DOHH2 (cell line): ENCODE measurements around the gene CTSF.

Source experiments
- H3F3A ChIP-seq: fragments of 200-600 bp; sonication (generic), shearing (Covaris generic); 2 replicates; pipeline ENCODE4 v1.6.0; 2016; ENCODE audit warnings: antibody characterized with exemption, mild to moderate bottlenecking; ENCODE audit not compliant: control insufficient read depth, insufficient read depth
- H3K27ac ChIP-seq: fragments of 200-600 bp; sonication (generic); 2 replicates; pipeline ENCODE4 v1.5.1; 2014; ENCODE audit warnings: low read depth, mild to moderate bottlenecking, low read length, moderate library complexity
- H3K27me3 ChIP-seq: fragments of 200-600 bp; sonication (generic); 2 replicates; pipeline ENCODE4 v1.6.1; 2014; ENCODE audit warnings: mild to moderate bottlenecking, low read length, mixed read lengths; ENCODE audit not compliant: control insufficient read depth
- H3K36me3 ChIP-seq: fragments of 200-600 bp; sonication (generic); 2 replicates; pipeline ENCODE4 v1.6.1; 2014; ENCODE audit warnings: mild to moderate bottlenecking, low read length, moderate library complexity, mixed read lengths; ENCODE audit not compliant: control insufficient read depth
- H3K4me1 ChIP-seq: fragments of 200-600 bp; sonication (generic); 2 replicates; pipeline ENCODE4 v1.6.1; 2014; ENCODE audit warnings: mild to moderate bottlenecking, low read length, mixed read lengths; ENCODE audit not compliant: control insufficient read depth
- H3K4me2 ChIP-seq: fragments of 200-600 bp; sonication (generic); 2 replicates; pipeline ENCODE4 v1.6.0; 2014; ENCODE audit warnings: mild to moderate bottlenecking, low read length, moderate library complexity
- H3K4me3 ChIP-seq: fragments of 200-600 bp; sonication (generic); 2 replicates; pipeline ENCODE4 v1.5.1; 2014; ENCODE audit warnings: mild to moderate bottlenecking, low read length, mixed read lengths
- H3K79me2 ChIP-seq: fragments of 200-600 bp; sonication (generic); 2 replicates; pipeline ENCODE4 v1.6.1; 2014; ENCODE audit warnings: mild to moderate bottlenecking, low read length, mixed read lengths; ENCODE audit not compliant: control insufficient read depth
- H3K9me2 ChIP-seq: fragments of 200-600 bp; sonication (generic); replicated peaks from 2 replicates; pipeline ENCODE4 v1.6.1; 2014; ENCODE audit warnings: mild to moderate bottlenecking, low read length, mixed read lengths; ENCODE audit not compliant: control insufficient read depth
- H3K9me3 ChIP-seq: fragments of 200-600 bp; sonication (generic); 2 replicates; pipeline ENCODE4 v1.6.1; 2014; ENCODE audit warnings: antibody characterized with exemption, low read length, mixed read lengths; ENCODE audit not compliant: control insufficient read depth, insufficient read depth
- H4K20me1 ChIP-seq: fragments of 200-600 bp; sonication (generic); 2 replicates; pipeline ENCODE4 v1.6.0; 2014; ENCODE audit warnings: low read depth, mild to moderate bottlenecking, antibody characterized with exemption, low read length, moderate library complexity; ENCODE audit not compliant: control insufficient read depth, insufficient read depth
- EZH2phosphoT487 ChIP-seq: fragments of 200-600 bp; sonication (generic); IDR thresholded peaks from 2 replicates; pipeline ENCODE4 v1.6.1; 2017; ENCODE audit warnings: borderline replicate concordance, mild to moderate bottlenecking, antibody characterized with exemption, low read length, moderate library complexity, mixed read lengths
- TF ChIP-seq, protein P1 (sequence below): fragments of 200-600 bp; sonication (generic); IDR thresholded peaks from one replicate; pipeline ENCODE4 v1.5.1; 2014; ENCODE audit warnings: antibody characterized with exemption, mild to moderate bottlenecking, low read depth, low read length; ENCODE audit not compliant: poor library complexity, severe bottlenecking

CTSF gene

DNA sequence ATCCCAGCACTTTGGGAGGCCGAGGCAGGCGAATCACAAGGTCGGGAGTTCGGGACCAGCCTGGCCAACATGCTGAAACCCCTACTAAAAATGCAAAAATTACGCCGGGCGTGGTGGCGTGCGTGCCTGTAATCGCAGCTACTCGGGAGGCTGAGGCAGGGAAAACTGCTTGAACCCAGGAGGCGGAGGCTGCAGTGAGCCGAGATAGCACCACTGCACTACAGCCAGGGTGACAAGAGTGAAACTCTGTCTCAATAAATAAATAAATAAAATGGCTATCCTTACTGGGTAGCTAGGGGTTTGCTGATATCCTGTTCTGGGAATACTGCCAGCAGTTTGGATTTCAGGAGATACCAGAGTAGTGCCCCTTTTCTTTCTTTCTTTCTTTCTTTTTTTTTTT, 45.7 kb upstream of the CTSF start:
- H3K9me3 ChIP-seq = no peaks in the 10 kb centered on the region
- H3K4me2 ChIP-seq = no peak overlapping the region
- H3F3A ChIP-seq = peaks cover 21% of the 10 kb centered on the region
- H3K79me2 ChIP-seq = peaks cover 64% of the 10 kb centered on the region
- no peak for TF ChIP-seq EZH2phosphoT487
- TF ChIP-seq, protein P1, sequence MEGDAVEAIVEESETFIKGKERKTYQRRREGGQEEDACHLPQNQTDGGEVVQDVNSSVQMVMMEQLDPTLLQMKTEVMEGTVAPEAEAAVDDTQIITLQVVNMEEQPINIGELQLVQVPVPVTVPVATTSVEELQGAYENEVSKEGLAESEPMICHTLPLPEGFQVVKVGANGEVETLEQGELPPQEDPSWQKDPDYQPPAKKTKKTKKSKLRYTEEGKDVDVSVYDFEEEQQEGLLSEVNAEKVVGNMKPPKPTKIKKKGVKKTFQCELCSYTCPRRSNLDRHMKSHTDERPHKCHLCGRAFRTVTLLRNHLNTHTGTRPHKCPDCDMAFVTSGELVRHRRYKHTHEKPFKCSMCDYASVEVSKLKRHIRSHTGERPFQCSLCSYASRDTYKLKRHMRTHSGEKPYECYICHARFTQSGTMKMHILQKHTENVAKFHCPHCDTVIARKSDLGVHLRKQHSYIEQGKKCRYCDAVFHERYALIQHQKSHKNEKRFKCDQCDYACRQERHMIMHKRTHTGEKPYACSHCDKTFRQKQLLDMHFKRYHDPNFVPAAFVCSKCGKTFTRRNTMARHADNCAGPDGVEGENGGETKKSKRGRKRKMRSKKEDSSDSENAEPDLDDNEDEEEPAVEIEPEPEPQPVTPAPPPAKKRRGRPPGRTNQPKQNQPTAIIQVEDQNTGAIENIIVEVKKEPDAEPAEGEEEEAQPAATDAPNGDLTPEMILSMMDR = no peak
- H3K4me1 ChIP-seq = peaks cover 67% of the 10 kb centered on the region
- H3K27ac ChIP-seq = no peak overlapping the region
- no peaks in the 10 kb centered on the region for H3K9me2 ChIP-seq
- peaks cover 19% of the 10 kb centered on the region for H4K20me1 ChIP-seq
- no peak overlapping the region for H3K4me3 ChIP-seq
- H3K27me3 ChIP-seq = no peaks in the 10 kb centered on the region
- peaks cover 30% of the 10 kb centered on the region for H3K36me3 ChIP-seq

GRCh38 chr11:66612458-66612857, 44.1 kb upstream of the CTSF start:
- Histone ChIP-seq H3K4me3 (no peak overlapping the region), H3K27ac (no peak overlapping the region), H3K27me3 (no peaks in the 10 kb centered on the region), H4K20me1 (peaks cover 4% of the 10 kb centered on the region; the same call in 1 of the 2 replicates), H3K4me1 (peaks cover 70% of the 10 kb centered on the region), H3K79me2 (peaks cover 47% of the 10 kb centered on the region), H3K36me3 (peaks cover 14% of the 10 kb centered on the region), H3K9me2 (no peaks in the 10 kb centered on the region), H3K4me2 (peak overlapping the region; percentile 57; the same call in 1 of the 2 replicates), H3F3A (peaks cover 24% of the 10 kb centered on the region), H3K9me3 (no peaks in the 10 kb centered on the region)
- no peak for TF ChIP-seq EZH2phosphoT487
- TF ChIP-seq, protein P1 = no peak

GRCh38 chr11:66609721-66610617, 41.6 kb upstream of the CTSF start:
- Histone ChIP-seq H3K27ac (peak overlapping the region; percentile 76), H3K4me3 (peak overlapping the region; percentile 51)

More at GRCh38 chr11:66609721-66610617, 41.6 kb upstream of the CTSF start:
- peak overlapping the region; percentile 57 for H3K4me2 ChIP-seq
- H3K9me2 ChIP-seq = no peaks in the 10 kb centered on the region
- no peaks in the 10 kb centered on the region for H4K20me1 ChIP-seq
- peaks cover 23% of the 10 kb centered on the region for H3K79me2 ChIP-seq
- TF ChIP-seq, protein P1 = no peak
- no peak for TF ChIP-seq EZH2phosphoT487
- no peaks in the 10 kb centered on the region for H3K9me3 ChIP-seq
- no peaks in the 10 kb centered on the region for H3K27me3 ChIP-seq
- H3K36me3 ChIP-seq = no peaks in the 10 kb centered on the region; the same call in 1 of the 2 replicates
- H3F3A ChIP-seq = peaks cover 24% of the 10 kb centered on the region
- peaks cover 70% of the 10 kb centered on the region for H3K4me1 ChIP-seq
